Measurements from ENCODE around the gene ITFG1.

- TF ChIP-seq CTCF (IDR thresholded peaks at IDR 0.05) (no peak), POLR2A (IDR thresholded peaks at IDR 0.05) (no peak)
Measured at GRCh38 chr16:47276522-47276921, 184.3 kb downstream of the ITFG1 start.
